ENCODE measurements around the gene BARX2.

Gene BARX2

DNA sequence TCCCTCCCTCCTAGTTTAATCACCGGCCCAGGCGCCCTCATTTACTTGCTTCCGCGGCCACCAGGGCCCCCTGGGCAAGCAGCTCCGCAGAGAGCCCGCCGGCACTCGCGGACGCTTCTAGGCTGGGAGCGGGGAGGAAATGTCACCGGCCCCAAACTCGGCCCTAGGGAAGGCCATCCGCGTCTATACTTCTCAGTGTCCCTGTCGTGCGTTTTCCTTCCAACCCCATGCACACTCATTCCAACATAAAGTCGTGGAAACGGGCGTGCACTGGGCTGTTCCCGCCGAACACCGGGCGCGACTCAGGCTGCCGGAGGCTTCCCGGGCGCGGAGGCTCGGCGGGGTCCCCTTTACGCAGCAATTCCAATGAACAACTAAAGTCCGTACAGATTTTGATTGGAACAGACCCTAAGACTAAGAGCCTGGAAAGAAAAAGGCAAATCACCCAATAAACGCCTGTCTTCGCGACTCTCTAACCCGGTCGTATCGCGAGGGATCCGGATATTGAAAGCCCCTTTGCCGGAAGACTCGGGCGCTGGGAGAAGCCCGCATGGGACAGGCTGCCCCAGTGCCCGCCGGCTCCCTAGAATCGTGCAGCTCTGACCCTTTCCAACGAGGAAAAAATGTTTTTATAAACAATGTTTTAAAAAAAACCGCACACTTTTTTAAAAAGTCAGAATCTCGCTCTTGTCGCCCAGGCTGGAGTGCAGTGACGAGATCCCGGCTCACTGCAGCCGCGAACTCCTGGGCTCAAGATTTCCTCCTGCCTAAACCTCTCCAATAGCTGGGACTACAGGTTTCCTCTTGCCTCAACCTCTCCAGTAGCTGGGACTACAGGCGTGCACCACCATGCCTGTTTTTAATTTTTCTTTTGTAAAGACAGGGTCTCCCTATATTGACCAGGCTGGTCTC lies 1.3 kb upstream of the BARX2 start:
- DNase-seq, result peak in 1 of 2 experiments; percentile 30

DNA sequence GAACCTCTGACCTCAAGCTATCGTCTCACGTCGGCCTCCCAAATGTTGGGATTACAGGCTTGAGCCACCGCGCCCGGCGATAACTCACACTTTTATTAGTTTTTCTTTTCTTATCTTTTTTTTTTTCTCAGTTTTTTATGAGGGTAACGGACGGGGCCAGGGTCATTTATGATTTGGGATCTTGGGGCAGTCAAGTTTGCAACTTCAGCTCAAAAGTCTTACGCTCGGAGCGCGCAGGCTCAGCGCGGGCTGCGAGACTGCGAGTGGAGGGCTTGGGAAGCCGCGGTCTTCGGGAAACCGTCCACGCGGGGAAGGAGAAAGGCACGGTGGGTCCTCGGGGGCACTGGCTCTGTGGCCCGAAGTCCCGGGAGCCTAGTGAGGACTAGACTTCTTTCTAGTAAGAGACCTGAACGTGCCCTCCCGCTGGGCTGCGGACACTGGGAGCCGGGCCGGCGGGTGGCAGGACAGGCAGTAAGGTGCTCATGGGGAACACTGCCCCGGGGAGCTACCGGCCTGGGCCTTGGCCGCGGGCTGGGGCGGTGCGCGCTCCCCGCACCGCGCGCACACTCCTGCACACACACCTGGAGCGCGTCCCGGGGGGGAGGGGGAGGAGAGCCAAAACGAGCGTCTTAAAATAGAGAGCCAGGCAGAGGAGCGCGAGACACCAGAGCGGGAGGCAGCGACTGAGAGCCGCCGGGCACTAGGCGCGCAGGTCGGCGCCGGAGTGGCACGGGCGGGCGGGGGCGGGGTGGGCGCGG lies 476 bp upstream of the BARX2 start:
- DNase-seq, result peak; percentile 65 to 93

DNA sequence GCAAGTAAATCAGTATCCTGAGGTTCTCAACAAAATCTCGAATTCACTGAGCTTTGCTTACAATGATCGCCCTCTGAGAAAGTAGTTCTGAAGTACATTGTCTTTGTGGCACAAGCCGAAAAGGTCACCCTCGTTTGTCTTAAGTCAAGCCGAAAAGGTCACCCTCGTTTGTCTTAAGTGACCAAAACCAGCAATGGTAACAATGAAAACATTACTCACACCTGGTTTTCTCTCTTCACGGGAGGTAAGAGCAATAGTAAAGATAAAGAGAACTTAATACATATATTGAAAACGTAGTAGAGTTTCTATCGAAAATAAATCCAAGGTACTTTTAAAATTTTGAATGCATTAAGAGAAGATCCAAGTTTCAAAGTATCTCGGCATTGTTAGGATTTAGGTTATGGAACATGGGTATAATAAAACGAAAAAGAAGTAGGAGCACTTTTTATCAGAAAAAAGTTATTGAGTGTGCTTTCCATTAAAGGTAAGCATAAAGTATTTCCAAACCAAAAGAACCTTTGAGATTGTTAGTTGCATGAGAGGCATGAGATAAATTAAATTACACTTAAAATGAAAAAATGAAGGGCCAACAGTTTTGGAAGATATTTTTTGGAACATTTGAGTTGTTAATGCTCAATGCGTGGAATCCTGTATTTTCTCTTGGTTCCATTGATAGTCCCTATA lies 1.2 kb downstream of the BARX2 start:
- no peak for DNase-seq

DNA sequence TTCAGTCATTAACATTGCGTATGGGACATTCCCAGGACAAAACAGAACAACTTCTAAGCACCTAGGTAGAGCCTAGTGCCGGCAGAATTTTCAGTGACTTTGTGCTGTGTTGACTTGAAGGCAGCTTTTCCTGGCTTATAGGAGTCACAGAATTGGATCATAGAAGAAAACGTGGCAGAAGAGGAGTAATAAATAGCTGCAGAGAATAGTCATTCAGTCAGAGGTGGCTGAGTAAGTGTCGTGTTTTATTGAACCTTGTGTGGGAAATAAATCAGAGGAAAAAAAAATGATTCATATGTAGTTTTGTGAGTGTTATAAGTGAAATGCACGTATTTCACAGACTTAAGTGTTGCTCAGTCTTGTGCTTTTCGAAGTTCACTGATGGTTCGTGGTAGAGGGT lies 2.1 kb downstream of the BARX2 start:
- DNase-seq, result no peak

DNA sequence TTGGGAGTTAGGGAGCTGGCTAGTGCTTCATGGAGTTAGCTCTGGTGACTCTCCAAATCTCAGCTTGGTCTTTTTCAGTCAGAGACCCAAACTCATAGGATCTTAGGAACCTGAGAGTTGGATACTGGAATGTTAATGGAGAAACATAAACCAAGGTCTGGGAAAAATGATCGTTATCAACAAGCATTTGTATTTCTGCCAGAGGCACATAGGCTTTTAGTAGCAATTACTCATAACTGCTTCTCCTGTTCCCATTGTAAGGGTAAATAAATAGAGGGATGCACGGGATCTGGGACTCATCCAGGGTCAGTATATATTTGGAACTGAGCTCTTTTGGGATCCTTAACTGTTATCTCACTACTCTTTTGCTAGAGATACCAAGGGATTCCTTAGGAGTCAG lies 4.8 kb downstream of the BARX2 start:
- no peak for DNase-seq

DNA sequence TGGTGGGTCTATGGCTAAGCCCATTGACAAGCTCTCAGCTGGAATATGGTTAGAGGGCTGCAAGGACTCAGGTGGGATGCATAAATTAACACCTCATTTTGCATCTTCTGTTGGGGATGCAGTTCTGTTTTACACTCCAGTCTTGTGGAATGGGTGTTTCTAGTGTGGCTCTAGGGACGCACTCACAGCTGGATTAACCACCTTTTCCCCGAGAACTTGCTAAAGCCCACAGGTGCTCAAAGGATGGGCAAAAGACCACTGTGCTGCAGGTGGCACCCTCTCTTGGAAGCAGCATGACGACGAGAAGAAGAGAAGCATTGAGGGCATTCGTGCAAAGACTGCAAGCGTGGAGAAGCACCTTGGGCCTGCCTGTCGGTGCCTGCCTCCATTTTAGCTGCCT lies 6.9 kb downstream of the BARX2 start:
- DNase-seq, result no peak

DNA sequence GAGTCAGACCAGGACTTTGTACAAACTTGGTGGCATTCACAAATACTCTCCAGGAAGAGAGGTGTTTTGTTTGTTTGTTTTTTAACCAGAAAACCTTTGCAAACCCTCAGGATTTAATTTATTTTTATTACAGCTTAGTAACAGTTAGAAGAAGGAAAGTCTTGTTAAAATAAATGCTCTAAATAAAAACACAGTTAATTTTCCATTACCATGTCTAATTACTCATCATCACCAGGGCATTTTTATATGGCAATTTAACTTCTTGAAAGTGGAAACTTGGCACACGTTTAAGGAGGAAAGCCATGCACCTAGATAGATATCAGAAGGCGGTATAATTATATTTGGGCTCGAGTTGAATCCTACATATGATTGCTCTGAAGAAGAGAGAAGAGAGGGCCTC lies 7.4 kb downstream of the BARX2 start:
- no peak for DNase-seq

DNA sequence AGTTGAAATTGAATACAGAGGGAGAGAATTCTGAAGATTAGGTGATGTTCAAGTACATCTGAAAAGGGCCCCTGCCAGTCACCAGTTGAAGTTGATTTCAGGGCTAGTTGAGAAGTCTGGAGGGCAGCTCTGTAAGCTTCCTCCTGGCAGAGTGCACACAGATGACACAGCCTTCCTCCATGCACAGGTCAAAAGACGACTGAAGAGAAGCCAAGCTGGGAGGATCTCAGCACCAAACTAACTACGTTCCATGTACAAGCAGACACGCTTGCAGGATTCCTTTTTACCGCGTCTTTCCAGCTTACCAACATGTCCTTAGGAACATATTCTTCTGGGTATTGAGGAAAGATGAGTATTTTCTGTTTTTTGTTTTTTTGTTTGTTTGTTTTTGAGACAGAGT lies 7.9 kb downstream of the BARX2 start:
- DNase-seq, result no peak

DNA sequence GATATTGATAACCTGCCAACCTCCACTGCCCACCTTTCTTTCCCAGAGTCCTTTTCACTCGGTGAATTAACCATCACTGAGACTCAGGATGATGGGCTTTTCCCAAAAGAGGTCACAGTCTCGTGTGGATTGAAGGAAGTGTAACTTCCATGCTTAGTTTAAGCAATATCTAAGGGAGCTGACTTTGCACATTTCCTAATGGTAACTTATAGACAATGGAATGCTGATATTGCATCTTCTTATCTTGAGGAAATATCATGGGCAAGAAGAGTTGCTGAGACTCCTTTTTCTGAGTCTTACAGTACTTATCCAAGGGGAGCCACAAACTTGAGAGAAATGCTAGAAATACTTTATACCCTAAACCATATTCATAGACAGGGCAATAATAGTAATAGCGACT lies 8.8 kb downstream of the BARX2 start:
- no peak for DNase-seq

DNA sequence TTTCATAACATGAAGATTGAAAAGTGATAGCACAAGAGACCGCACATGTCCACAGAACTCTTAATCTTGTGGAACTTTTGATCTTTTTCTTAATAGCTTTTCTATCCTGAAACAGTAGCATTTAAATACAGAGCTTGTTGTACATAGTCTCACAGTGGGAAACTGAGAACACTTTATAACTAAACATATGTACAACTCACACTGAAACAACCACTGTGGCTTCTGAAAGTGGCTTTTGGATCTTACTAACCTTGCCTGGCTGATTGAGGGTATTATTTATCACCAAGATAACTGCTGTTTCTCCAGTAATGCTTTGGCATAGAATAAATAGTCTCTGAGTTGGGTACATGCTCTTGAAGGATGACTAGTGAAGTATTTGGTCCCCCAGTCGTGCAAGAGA lies 10.2 kb downstream of the BARX2 start:
- DNase-seq, result no peak

DNA sequence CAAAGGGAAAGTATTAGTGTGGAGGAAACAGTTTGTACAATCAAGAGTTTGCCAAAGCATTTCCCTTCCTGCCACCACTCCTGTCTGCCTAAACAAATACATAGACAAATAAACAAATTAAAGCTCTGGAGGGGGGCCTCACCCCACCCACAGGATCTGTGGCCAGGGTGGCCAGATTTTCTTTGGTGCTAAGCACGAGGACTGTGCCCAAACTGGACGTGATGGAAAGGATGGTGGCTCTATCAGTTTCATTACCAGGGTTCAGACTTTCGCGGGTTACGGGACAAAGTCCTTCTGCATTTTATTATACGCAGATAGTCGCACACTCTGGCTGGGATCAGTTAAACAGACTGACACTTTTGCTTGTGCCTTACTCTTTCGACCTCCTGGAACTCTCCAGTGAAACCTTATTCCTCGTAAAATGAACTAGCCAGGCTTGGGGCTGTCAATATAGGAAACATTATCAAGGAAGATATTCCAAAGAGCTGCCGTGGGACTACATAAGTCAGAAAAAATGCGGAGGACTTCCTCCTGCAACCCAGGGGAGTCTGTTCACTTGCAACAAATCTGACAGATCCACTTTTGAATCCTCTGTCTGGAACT lies 11.2 kb downstream of the BARX2 start:
- peak; percentile 26 to 72 for DNase-seq

DNA sequence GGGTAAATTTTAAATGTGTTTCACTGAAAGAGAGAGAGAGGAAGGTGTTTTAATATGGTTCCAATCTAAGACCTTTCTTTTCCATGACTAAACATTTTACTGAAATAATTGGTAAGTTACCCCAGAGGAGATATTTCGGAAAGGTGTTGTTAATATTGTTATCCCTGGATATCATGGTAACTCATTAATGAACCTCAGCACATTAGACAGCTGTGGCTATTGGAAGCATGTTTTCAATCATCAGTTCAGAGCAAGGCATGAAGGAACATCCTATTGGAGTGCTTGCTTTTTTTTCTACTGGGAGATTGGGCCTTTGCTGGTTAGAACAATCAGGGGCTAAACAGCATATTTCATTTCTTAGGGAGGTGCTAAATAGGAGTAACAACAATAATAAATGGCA lies 11.8 kb downstream of the BARX2 start:
- no peak for DNase-seq

DNA sequence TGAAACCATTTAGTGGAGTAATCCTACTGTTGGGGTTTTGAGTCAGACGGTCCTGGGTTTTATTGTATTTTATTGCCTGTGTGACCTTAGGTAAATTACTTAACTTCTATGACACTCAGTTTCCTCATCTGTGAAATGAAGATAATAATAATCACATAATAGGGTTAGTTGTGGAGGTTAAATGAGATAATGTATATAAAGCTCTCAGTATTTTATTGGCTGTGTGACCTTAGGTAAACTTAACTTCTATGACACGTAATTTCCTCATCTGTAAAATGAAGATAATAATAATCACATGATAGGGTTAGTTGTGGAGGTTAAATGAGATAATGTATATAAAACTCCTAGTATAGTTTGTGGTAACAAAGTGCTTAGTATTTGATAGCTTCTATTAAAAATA lies 13.2 kb downstream of the BARX2 start:
- DNase-seq, result no peak

DNA sequence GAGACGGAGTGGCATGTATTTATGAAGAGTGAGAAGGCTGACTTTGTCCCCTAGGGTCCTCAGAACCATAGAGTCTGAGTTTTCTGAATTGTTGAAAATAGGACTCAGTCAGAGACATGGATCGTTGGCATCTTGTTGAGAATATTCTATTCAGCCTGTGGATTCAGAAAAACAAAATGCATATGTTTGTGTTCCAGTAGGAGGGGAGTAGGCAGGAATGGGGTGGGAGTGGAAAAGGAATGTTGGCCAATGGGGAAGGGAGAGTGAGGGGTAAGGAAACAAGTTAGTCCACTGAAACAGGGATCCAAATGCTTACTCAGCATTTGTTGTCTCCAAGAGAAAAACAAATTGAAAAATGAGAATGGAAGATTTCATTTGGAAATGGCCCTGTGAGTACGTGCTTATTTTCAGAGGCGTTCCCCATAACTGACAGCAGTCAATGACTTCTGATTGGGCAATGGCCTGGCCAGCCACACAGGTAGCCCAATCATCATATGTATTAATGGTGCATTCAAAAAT lies 14.7 kb downstream of the BARX2 start:
- DNase-seq, result no peak

DNA sequence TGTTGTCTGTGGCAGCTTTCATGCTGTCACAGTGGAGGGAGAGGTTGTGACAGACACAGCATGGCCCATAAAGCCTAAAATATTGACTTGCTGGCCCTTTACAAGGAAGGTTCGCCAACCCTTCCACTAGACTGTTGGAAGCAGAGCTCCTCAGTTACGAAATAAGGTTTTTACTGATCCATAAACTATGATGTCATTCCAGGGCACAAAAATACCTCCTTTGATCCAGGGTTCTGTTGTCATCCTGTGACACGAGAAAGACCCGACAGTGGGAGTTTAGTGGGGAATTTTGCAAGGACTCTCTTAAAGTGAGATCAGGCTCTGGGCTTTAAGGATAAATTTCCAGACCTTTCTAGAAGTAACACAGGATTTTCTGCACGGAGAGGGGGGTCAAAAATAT lies 15.7 kb downstream of the BARX2 start:
- no peak for DNase-seq

DNA sequence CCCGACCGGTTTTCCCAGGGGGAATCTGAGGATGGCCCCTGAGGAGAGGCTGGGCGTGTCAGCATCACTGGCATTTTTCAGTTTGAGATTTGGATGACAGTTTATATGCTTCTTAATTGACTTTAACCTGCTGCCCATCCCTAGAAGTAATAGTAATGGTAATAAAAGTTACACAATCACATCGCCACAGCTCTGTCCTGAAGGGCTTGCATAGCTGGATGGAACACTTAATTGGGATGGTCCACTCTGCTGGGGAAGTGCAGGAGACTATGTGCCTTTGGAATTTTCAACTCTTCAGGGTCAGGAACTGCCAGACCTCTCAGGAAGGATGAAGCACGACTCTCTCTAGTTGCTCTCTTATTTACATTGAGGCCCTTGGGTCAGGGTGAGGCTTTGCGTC lies 16.2 kb downstream of the BARX2 start:
- no peak for DNase-seq

DNA sequence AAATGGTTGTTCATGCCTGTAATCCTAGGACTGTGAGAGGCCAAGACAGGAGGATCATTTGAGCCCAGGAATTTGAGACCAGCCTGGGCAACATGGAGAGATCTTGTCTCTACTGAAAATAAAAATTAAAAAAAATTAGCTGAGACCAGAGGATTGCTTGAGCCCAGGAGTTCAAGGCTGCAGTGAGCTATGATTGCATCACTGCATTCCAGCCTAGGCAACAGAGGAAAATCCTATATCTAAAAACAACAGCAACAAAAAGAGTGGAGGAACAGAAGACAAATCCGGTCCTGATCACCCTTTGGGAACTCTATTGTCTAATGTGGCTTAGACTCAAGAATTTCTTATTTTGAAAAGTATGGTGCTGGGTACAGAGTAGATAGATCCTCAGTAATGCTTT lies 17.3 kb downstream of the BARX2 start:
- DNase-seq, result no peak

DNA sequence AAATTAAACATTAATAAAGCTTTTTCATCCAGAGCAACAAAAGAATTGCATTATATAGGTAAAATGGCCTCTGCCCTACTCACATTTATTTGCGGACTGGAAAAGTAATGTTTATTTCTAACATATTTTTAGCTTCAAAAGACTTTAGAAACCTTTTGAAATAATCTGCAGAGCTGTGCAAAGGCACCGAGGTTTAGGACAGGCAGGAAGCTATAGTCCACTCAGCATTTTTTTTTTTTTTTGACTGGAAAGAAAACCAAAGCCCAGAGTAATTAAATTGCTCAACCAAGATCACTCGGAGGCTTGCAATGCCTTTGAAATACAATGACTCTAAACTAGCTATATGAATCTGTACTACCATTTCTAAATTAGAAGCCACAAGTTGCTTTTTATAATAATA lies 19.1 kb downstream of the BARX2 start:
- no peak for DNase-seq

DNA sequence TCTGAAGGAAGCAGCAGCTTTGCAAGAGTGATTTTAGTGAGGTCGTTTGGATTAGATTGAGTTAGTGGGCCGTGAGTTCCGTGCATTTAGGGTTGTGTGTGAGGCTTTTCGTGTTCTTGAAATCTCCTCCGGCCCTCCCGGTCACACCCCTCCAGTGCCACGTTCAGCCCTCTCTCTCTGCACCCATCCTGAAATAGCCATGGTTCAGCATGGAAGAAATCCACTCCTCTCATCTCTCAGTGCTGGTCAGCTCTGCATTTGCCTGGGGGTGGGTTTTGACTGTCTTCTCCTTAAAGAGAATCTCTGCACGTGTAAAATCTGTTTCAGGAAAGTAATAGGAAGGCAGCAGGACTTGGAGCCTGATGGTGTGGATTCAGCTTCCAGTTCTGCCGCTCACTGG lies 19.8 kb downstream of the BARX2 start:
- no peak for DNase-seq

DNA sequence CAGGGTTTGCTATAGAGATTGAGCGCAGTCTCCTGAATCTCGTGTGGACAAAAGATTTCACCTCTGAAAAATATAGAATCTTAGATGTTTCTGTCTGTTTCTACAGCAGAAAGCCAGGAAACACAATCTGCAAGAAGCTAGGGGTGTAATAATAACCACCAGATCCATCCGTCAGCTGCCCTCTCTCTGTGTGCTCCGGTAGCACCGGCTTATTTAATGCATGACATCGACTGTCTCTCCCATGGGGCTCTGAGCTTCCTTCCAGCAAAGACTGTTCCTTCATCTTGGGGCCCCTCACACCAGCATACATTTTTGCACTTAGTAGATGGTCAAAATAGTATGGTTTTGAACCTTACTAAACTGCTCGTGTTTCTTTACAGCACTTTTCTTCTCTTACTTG lies 20.2 kb downstream of the BARX2 start:
- DNase-seq, result no peak

DNA sequence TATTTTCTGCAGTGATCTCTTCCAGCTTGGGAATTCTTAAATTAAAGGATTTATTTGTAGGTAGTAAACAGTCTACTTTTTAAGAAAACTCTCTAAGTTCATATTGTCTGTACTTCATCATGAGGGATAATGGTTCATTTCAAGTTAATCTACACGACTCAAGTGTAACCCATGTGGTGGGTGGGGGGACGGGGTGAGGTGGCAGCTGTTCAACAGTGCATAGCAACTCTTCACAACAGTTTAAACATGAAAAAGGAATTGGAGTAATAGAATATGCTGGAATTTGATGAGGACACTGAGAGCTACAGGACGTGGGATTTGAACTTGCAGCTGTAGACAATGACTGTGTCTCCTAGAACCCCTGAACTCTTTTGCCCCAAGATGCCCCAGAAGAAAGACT lies 20.8 kb downstream of the BARX2 start:
- no peak for DNase-seq

DNA sequence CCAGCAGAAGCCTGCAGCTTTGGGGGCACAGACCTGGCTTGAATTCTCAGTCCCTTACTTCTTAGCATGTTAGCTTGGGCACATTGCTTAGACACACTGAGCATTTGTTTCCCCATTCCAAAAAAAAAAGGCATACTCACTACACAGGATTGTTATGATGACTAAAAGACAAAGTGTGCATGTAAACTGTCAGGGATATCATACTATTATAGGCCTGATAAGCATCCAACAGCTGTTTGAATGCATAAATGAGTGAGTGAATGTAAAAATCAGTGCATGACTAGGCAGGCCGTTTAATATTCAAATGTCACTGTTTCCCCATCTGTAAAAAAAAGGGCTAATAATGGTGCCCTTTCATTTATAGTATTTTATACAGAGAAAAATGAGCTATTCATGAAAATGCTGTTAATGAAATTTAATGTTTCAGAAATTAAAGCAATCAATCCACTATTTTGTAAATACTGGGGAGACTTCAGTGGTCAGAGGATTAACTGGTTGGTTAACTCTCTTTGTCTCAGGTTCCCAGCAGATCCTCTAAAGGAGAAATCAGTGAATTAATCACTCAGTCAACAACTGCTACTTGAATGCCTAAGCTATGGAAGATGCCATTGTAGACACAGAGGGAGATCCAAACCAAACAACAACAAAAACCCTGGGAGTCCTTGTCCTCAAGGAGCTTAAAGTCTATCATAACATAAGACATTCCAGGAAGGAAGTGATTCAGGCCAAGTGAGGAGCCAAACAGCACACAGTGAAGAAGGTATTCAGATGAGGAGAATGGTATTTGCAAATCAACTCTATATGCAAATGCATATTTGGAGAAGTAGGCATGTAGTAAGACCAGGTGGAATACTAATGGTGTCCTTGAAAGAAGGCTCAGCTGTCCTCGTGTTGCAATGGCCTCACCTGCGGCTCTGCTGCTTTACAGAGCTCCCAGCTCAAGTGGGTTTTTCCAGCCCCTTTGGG lies 26.8 kb downstream of the BARX2 start:
- DNase-seq, result peak; percentile 97

All from NCI-H526 (cell line).